ENCODE data around the gene SAT2. TPM values are rescaled to one million over a fixed set of nuclear protein-coding genes. Genes with fewer than 3 reads are reported as not detected.

The SAT2 gene
- total RNA-seq, result 100 to 1,000 TPM in 1 of 6 donors, 10 to 100 TPM in 5; 66.4 to 155 (median 81.3) TPM

- ATAC-seq (ENCODE audit: low FRiP score in 2 of 2), result peak; percentile 97 to 99
- 2% methylated on average over 18 to 52 of the region's 54 CpGs for WGBS, 2 donors
- TF ChIP-seq POLR2A (IDR thresholded peaks at IDR 0.05) (peak in 3 of 4 donors; percentile 55 to 87 (median 59)), CTCF (IDR thresholded peaks at IDR 0.05) (no peak), POLR2AphosphoS5 (IDR thresholded peaks at IDR 0.05) (peak; percentile 58 to 84)
These were observed at the start of gene SAT2 for GRCh38 chr17:7627250-7628121. SAT2 (minus strand) TSS chr17:7627821; CDS start chr17:7627635, 186 bp downstream.

GRCh38 chr17:7676533-7676932, 48.9 kb upstream of the SAT2 start:
- DNase-seq, result no peak
- Histone ChIP-seq H3K36me3 (peaks cover 15 to 47% (median 45%) of the 10 kb centered on the region in 4 donors), H3K27ac (no peak overlapping the region), H3K9me3 (peaks cover 4 to 8% (median 8%) of the 10 kb centered on the region in 4 donors), H3K4me3 (no peak overlapping the region), H3K4me1 (peaks cover 0 to 6% (median 0%) of the 10 kb centered on the region in 4 donors), H3K27me3 (no peaks in the 10 kb centered on the region)
- WGBS, 2 donors, result 91% methylated on average over 5 of the region's 5 CpGs
- TF ChIP-seq POLR2AphosphoS5 (IDR thresholded peaks at IDR 0.05), result no peak
- no peak for TF ChIP-seq EP300 (IDR thresholded peaks at IDR 0.05)
- no peak for TF ChIP-seq CTCF (IDR thresholded peaks at IDR 0.05)
- no peak for TF ChIP-seq POLR2A (IDR thresholded peaks at IDR 0.05)
- no peak for ATAC-seq (ENCODE audit: low FRiP score in 2 of 2)

More at GRCh38 chr17:7627250-7628121, at the start of gene SAT2:
- Histone ChIP-seq H3K4me3 (peak within 1 kb of the TSS; percentile 65 to 82 (median 76)), H3K9me3 (no peaks in the 10 kb centered on the region), H3K4me1 (peaks cover 9 to 20% (median 15%) of the 10 kb centered on the region in 4 donors), H3K27ac (peak within 1 kb of the TSS; percentile 86 to 96 (median 92)), H3K27me3 (no peaks in the 10 kb centered on the region), H3K36me3 (peaks cover 0 to 7% (median 0%) of the 10 kb centered on the region in 4 donors)
- DNase-seq, result peak; percentile 93 to 94

- DNase-seq (peak in 1 of 2 donors; percentile 72), ATAC-seq (ENCODE audit: low FRiP score in 2 of 2) (no peak)
- WGBS, 2 donors, result 88 to 93% methylated on average over 14 of the region's 14 CpGs
- no peak overlapping the region for H3K4me3 ChIP-seq
- H3K36me3 ChIP-seq, result peaks cover 15 to 62% (median 57%) of the 10 kb centered on the region in 4 donors
- no peak for TF ChIP-seq CTCF (IDR thresholded peaks at IDR 0.05)
- TF ChIP-seq POLR2AphosphoS5 (IDR thresholded peaks at IDR 0.05), result no peak
- TF ChIP-seq POLR2A (IDR thresholded peaks at IDR 0.05), result no peak
- TF ChIP-seq EP300 (IDR thresholded peaks at IDR 0.05), result no peak
- peaks cover 0 to 6% (median 0%) of the 10 kb centered on the region in 4 donors for H3K4me1 ChIP-seq
- no peaks in the 10 kb centered on the region for H3K27me3 ChIP-seq
- H3K9me3 ChIP-seq, result peaks cover 4 to 8% (median 8%) of the 10 kb centered on the region in 4 donors
- H3K27ac ChIP-seq, result no peak overlapping the region
These were observed 47.3 kb upstream of the SAT2 start for GRCh38 chr17:7674934-7675333.

GRCh38 chr17:7673239-7673638, 45.6 kb upstream of the SAT2 start:
- no peak for DNase-seq
- Histone ChIP-seq H3K4me1 (peaks cover 0 to 6% (median 0%) of the 10 kb centered on the region in 4 donors), H3K27ac (no peak overlapping the region), H3K4me3 (no peak overlapping the region), H3K36me3 (peaks cover 15 to 76% (median 71%) of the 10 kb centered on the region in 4 donors), H3K9me3 (peaks cover 4 to 8% (median 8%) of the 10 kb centered on the region in 4 donors), H3K27me3 (no peaks in the 10 kb centered on the region)
- no peak for ATAC-seq (ENCODE audit: low FRiP score in 2 of 2)
- 93 to 98% methylated on average over 2 of the region's 2 CpGs for WGBS, 2 donors
- TF ChIP-seq EP300 (IDR thresholded peaks at IDR 0.05) (no peak), CTCF (IDR thresholded peaks at IDR 0.05) (peak in 2 of 6 experiments; percentile 11 to 42), POLR2AphosphoS5 (IDR thresholded peaks at IDR 0.05) (no peak), POLR2A (IDR thresholded peaks at IDR 0.05) (no peak)
